Measurements from ENCODE around the gene DTX2. TPM values are rescaled to one million over a fixed set of nuclear protein-coding genes. Genes with fewer than 3 reads are reported as not detected.

DTX2 gene
- polyA plus RNA-seq, 1 donor (not counting 4 experiments of a cell fraction or from before 2014, with no cell fraction given) = 15.1 TPM

DNA sequence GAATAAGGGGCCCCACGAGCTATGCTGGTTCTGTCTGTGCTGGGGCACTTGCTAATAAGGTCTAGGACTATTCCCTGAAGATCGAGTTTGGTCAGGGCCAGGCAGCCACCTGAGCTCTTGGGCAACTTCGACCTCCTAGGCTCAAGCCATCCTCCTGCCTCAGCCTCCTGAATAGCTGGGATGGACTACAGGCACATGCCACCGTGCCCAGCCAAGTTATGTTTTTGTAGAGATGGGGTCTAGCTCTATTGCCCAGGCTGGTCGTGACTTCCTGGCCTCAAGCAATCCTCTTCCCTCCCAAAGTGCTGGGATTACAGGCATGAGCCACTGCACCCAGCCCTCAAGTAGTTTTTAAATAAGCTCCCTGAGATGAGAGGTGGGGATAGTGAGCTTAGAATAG is 33.9 kb upstream of the DTX2 start:
- H3K27me3 ChIP-seq (ENCODE audit: control insufficient read depth, extremely low read depth, insufficient read depth, low read length) = no peaks in the 10 kb centered on the region
- peaks cover 34% of the 10 kb centered on the region for H3K4me1 ChIP-seq (ENCODE audit: control insufficient read depth, extremely low read depth, insufficient read depth, low read length)
- H2AFZ ChIP-seq (ENCODE audit: control insufficient read depth, low read length) = no peak overlapping the region
- no peak overlapping the region for H3K4me2 ChIP-seq (ENCODE audit: control insufficient read depth, extremely low read depth, insufficient read depth, low read depth, low read length)
- no peaks in the 10 kb centered on the region for H4K20me1 ChIP-seq (ENCODE audit: control insufficient read depth, extremely low read depth, insufficient read depth, low read length)
- H3K4me3 ChIP-seq (ENCODE audit: control insufficient read depth in 2 of 3, extremely low read depth in 1 of 3, insufficient read depth in 2 of 3, low read depth in 1 of 3, low read length in 3 of 3) = no peak overlapping the region
- H3K79me2 ChIP-seq (ENCODE audit: control insufficient read depth, insufficient read depth, low read length) = no peaks in the 10 kb centered on the region
- no peak overlapping the region for H3K27ac ChIP-seq (ENCODE audit: control insufficient read depth, insufficient read depth, low read length)
- DNase-seq (ENCODE audit: low read depth, low spot score) (no peak), FAIRE-seq (no peak)
- no peak for TF ChIP-seq EZH2 (IDR thresholded peaks at IDR 0.05; ENCODE audit: low read length)
- TF ChIP-seq, protein P1, sequence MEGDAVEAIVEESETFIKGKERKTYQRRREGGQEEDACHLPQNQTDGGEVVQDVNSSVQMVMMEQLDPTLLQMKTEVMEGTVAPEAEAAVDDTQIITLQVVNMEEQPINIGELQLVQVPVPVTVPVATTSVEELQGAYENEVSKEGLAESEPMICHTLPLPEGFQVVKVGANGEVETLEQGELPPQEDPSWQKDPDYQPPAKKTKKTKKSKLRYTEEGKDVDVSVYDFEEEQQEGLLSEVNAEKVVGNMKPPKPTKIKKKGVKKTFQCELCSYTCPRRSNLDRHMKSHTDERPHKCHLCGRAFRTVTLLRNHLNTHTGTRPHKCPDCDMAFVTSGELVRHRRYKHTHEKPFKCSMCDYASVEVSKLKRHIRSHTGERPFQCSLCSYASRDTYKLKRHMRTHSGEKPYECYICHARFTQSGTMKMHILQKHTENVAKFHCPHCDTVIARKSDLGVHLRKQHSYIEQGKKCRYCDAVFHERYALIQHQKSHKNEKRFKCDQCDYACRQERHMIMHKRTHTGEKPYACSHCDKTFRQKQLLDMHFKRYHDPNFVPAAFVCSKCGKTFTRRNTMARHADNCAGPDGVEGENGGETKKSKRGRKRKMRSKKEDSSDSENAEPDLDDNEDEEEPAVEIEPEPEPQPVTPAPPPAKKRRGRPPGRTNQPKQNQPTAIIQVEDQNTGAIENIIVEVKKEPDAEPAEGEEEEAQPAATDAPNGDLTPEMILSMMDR (optimal IDR thresholded peaks at IDR 0.05 in 1 of 3, IDR thresholded peaks at IDR 0.05 in 1 of 3, conservative IDR thresholded peaks at IDR 0.05 in 1 of 3; ENCODE audit: extremely low read depth in 1 of 3, insufficient read depth in 2 of 3, low read length in 3 of 3) = no peak
- no peaks in the 10 kb centered on the region for H3K36me3 ChIP-seq (ENCODE audit: control insufficient read depth in 2 of 2, extremely low read depth in 1 of 2, insufficient read depth in 2 of 2, low read length in 2 of 2)
- dilution Hi-C loops (cut with MboI; ENCODE audit: extremely low pct_ligation_motif_present, low sequenced_read_pairs) = no loop called here
- no peaks in the 10 kb centered on the region for H3K9me3 ChIP-seq (ENCODE audit: control insufficient read depth, low read depth, low read length)
- H3K9ac ChIP-seq (ENCODE audit: control insufficient read depth, extremely low read depth, insufficient read depth, low read length) = no peak overlapping the region
- H3K9me1 ChIP-seq (ENCODE audit: control insufficient read depth, extremely low read depth, insufficient read depth, low read length) = no peaks in the 10 kb centered on the region

DNA sequence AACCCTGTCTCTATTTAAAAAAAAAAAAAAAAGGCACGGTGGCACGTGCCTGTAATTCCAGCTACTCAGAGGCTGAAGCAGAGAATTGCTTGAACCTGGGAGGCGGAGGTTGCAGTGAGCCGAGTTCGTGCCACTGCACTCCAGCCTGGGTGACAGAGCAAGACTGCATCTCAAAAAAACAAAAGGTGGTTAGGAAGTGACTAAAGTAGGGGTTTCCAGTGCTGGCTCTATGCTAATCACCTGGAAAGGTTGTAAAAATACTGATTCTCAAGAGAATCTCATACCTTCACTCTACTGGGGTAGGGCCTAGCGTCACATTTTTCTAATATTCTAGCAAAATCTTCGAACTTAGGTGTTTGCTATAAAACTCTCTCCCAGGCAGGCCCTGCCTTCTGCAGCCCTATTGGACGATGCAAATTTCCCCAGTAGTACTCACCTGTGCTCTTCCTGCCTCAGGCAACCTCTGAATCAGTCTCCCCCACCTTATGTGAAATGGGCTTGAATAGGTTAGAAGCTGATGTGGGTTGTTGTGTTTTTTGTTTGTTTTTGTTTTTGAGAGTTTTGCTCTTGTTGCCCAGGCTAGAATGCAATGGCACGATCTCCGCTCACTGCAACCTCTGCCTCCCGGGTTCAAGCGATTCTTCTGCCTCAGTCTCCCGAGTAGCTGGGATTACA is 33.2 kb upstream of the DTX2 start:
- no peak overlapping the region for H3K4me3 ChIP-seq (ENCODE audit: control insufficient read depth in 2 of 3, extremely low read depth in 1 of 3, insufficient read depth in 2 of 3, low read depth in 1 of 3, low read length in 3 of 3)
- H2AFZ ChIP-seq (ENCODE audit: control insufficient read depth, low read length) = no peak overlapping the region
- dilution Hi-C loops (cut with MboI; ENCODE audit: extremely low pct_ligation_motif_present, low sequenced_read_pairs) = no loop called here
- no peaks in the 10 kb centered on the region for H3K27me3 ChIP-seq (ENCODE audit: control insufficient read depth, extremely low read depth, insufficient read depth, low read length)
- no peaks in the 10 kb centered on the region for H4K20me1 ChIP-seq (ENCODE audit: control insufficient read depth, extremely low read depth, insufficient read depth, low read length)
- H3K36me3 ChIP-seq (ENCODE audit: control insufficient read depth in 2 of 2, extremely low read depth in 1 of 2, insufficient read depth in 2 of 2, low read length in 2 of 2) = peaks cover 0 to under 1% of the 10 kb centered on the region in 2 experiments
- H3K79me2 ChIP-seq (ENCODE audit: control insufficient read depth, insufficient read depth, low read length) = no peaks in the 10 kb centered on the region
- FAIRE-seq (peak; percentile 86), DNase-seq (ENCODE audit: low read depth, low spot score) (no peak)
- peak overlapping the region; percentile 4 for H3K4me2 ChIP-seq (ENCODE audit: control insufficient read depth, extremely low read depth, insufficient read depth, low read depth, low read length)
- H3K4me1 ChIP-seq (ENCODE audit: control insufficient read depth, extremely low read depth, insufficient read depth, low read length) = peaks cover 30% of the 10 kb centered on the region
- TF ChIP-seq EZH2 (IDR thresholded peaks at IDR 0.05; ENCODE audit: low read length) = no peak
- TF ChIP-seq, protein P1 (optimal IDR thresholded peaks at IDR 0.05 in 1 of 3, IDR thresholded peaks at IDR 0.05 in 1 of 3, conservative IDR thresholded peaks at IDR 0.05 in 1 of 3; ENCODE audit: extremely low read depth in 1 of 3, insufficient read depth in 2 of 3, low read length in 3 of 3) = no peak
- H3K9me1 ChIP-seq (ENCODE audit: control insufficient read depth, extremely low read depth, insufficient read depth, low read length) = no peaks in the 10 kb centered on the region
- H3K9ac ChIP-seq (ENCODE audit: control insufficient read depth, extremely low read depth, insufficient read depth, low read length) = no peak overlapping the region
- no peaks in the 10 kb centered on the region for H3K9me3 ChIP-seq (ENCODE audit: control insufficient read depth, low read depth, low read length)
- peak overlapping the region; percentile 49 for H3K27ac ChIP-seq (ENCODE audit: control insufficient read depth, insufficient read depth, low read length)
